NCI-H1417 treated with DMSO at 0.1 percent for 48 hours (cell line): ENCODE measurements around the gene SMG5.
A peak's percentile ranks its signal among the peaks of the same experiment; 100 is the strongest.

Source experiments
- DNase-seq: peaks from one replicate; lab custom pipeline; 2025; lab: John Stamatoyannopoulos, UW

The SMG5 gene

GRCh38 chr1:156214024-156214748 is 68.4 kb downstream of the SMG5 start:
- DNase-seq: no peak

DNA sequence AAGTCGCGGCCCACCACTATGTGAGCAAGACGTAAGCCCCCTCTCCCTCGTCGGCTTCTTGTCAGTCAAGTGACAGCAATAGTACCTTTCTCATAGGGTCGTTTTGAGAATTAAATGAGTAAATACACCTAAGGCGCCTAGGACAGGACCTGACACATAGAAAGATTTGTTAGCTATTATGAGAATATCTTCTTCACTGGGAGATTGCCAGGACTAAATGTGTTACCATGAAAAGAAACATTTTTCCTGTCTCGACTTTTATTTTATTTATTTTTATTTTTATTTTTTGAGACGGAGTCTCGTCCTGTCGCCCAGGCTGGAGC is 69.0 kb downstream of the SMG5 start:
- DNase-seq: no peak

DNA sequence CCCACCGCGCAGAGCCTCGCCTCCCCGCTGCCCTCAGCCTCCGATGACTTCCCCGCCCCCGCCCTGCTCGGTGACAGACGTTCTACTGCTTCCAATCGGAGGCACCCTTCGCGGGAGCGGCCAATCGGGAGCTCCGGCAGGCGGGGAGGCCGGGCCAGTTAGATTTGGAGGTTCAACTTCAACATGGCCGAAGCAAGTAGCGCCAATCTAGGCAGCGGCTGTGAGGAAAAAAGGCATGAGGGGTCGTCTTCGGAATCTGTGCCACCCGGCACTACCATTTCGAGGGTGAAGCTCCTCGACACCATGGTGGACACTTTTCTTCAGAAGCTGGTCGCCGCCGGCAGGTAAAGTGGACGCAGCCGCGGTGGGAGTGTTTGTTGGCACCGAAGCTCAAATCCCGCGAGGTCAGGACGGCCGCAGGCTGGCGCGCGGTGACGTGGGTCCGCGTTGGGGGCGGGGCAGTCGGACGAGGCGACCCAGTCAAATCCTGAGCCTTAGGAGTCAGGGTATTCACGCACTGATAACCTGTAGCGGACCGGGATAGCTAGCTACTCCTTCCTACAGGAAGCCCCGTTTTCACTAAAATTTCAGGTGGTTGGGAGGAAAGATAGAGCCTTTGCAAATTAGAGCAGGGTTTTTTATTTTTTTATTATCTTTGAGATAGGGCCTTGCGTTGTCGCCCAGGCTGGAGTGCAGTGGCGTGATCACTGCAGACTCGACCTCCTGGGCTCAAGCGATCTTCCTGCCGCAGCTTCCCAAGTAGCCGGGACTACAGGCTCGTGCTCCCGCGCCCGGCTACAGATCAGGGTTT is 69.6 kb downstream of the SMG5 start, which contains the start of gene PMF1:
Gene PMF1, plus strand, starts transcription at position 175 of the 811 bp plus-strand sequence. Its CDS starts 9 bp downstream, at position 184.
- DNase-seq: peak; percentile 86

GRCh38 chr1:156212130-156212529 is 70.5 kb downstream of the SMG5 start:
- no peak for DNase-seq

DNA sequence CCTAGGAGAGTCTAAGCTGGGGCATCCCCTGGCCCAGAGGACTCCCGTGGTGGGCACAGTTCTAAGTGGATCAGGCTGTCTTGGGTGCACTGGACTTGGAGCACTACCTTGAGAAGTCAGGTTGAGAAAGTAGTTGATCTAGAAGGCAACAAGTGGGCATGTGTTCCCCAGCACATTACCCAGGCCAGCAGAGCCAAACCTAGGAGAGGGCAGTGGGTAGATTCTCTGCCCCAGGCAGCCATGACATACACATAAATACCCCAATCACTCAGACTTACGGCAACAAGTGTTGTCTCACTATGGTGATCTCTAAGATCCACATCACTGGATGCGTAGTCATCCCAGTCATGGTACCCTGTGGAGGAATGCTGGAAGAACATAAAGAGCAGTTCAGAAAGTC is 71.4 kb downstream of the SMG5 start:
- DNase-seq: no peak

- no peak for DNase-seq
Observed at GRCh38 chr1:156204686-156205085, 77.9 kb downstream of the SMG5 start.

DNA sequence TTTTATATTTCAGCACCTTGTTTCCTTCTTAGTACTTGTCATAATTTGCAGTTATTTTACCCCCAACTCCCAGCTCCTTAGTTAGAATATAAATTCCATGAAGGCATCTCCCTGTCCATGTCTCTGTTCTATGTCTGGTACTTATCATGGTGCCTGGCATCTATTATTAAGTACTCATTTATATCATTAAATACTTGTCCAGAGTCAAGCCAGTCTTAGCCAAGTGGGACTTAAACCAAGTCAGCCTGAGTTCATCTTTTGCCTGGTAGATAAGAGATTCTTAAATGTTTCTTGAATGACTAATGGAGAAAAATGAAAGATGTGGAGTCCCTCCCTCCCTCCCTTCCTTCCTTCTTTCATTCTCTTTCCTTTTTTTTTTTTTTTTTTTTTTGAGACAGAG is 79.3 kb downstream of the SMG5 start:
- no peak for DNase-seq

GRCh38 chr1:156200044-156200443 is 82.6 kb downstream of the SMG5 start:
- no peak for DNase-seq
